Choroid plexus epithelial cell (primary cell): Measurements from ENCODE around the gene BFSP2.
A peak's percentile ranks its signal among the peaks of the same experiment; 100 is the strongest.
"Not testable (repeated sequence)": the region's sequence is repeated elsewhere in the genome, so short reads cannot be mapped to it uniquely, and the experiment has no call there.

Experiments used
- DNase-seq: peaks from one replicate; pipeline ENCODE4 v3.0.0-alpha.2; 2010; ENCODE audit warnings: low read depth
- H3K4me3 ChIP-seq: 2 replicates; pipeline ENCODE4 v1.5.1; 2011; ENCODE audit warnings: low read depth, mild to moderate bottlenecking, control low read depth, low read length, moderate library complexity
- CTCF ChIP-seq: conservative IDR thresholded peaks from 2 replicates; pipeline ENCODE4 v1.5.1; 2011; ENCODE audit warnings: low read depth, mild to moderate bottlenecking, control low read depth, inconsistent platforms, low read length, moderate library complexity

Gene BFSP2

GRCh38 chr3:133468251-133468721, 68.4 kb downstream of the BFSP2 start:
- no peak overlapping the region for H3K4me3 ChIP-seq
- DNase-seq = peak; percentile 53
- no peak for TF ChIP-seq CTCF

GRCh38 chr3:133469140-133469731, 69.4 kb downstream of the BFSP2 start:
- H3K4me3 ChIP-seq = no peak overlapping the region
- peak; percentile 85 for DNase-seq
- no peak for TF ChIP-seq CTCF

GRCh38 chr3:133472242-133472641, 72.4 kb downstream of the BFSP2 start:
- DNase-seq = no peak
- no peak overlapping the region for H3K4me3 ChIP-seq
- TF ChIP-seq CTCF = no peak

- no peak overlapping the region for H3K4me3 ChIP-seq
- no peak for DNase-seq
These were observed 73.0 kb downstream of the BFSP2 start for GRCh38 chr3:133472889-133473288.

GRCh38 chr3:133473472-133474191, 73.8 kb downstream of the BFSP2 start:
- DNase-seq, H3K4me3 ChIP-seq: not testable (repeated sequence)

More at GRCh38 chr3:133472889-133473288, 73.0 kb downstream of the BFSP2 start:
- TF ChIP-seq CTCF = no peak

GRCh38 chr3:133474251-133474801, 74.5 kb downstream of the BFSP2 start:
- H3K4me3 ChIP-seq = no peak overlapping the region
- peak; percentile 82 for DNase-seq
- TF ChIP-seq CTCF = no peak

GRCh38 chr3:133474817-133475216, 75.0 kb downstream of the BFSP2 start:
- no peak overlapping the region for H3K4me3 ChIP-seq
- TF ChIP-seq CTCF = no peak
- DNase-seq = peak; percentile 11
